Stimulated activated CD8-positive, alpha-beta memory T cell treated with anti-CD3 and anti-CD28 coated beads, Interleukin-15, amount 100 ng/mL, for 48 hours (primary cell): ENCODE measurements around the gene TRPM4.
"Not testable (repeated sequence)": the region's sequence is repeated elsewhere in the genome, so short reads cannot be mapped to it uniquely, and the experiment has no call there.

Source experiments
- DNase-seq, 2 donors: peaks; one replicate each; pipeline ENCODE4 v3.0.0-alpha.2; 2020; ENCODE audit warnings: low read depth in 2 of 2

Gene TRPM4

DNA sequence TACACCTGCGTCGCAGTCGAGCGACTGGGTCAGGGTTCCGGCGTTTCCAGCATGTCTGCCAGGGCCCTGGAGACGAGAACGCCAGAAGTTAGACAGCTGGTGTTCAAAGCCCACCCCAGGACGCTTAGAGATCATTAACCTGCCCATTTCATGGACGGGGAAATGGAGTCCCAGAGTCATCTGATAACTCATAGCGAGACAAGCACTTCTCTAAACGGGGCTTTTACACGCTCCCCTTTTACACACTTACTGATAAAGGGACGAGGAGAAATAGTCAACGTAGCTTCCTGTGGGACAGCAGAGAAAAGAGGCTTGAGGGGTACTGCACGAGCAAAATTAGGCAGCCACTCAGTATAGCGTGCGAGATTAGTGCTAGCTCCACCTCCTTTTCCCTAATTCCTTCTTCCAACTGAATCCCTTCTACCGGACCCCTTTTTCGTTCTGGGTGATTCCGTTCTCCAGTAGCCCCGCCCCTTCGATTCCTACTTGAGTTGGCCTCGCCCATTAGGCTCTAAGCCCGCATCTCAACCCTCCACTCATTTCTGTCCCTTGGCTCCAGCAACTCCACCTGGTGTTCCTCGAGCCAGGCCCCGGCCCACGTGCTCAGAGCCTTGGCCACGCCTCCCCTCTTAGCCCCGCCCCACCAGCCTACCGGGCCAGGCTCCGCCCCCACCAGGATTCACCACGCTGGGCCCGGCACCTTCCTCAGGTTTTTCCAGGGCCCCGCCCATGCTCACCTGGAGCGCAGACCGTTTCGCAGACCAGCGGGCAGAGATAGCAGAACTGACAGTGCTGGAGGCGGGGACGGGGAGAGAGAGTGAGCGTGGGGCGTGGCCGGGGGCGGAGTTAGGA, 6.1 kb upstream of the TRPM4 start:
- DNase-seq: no peak

DNA sequence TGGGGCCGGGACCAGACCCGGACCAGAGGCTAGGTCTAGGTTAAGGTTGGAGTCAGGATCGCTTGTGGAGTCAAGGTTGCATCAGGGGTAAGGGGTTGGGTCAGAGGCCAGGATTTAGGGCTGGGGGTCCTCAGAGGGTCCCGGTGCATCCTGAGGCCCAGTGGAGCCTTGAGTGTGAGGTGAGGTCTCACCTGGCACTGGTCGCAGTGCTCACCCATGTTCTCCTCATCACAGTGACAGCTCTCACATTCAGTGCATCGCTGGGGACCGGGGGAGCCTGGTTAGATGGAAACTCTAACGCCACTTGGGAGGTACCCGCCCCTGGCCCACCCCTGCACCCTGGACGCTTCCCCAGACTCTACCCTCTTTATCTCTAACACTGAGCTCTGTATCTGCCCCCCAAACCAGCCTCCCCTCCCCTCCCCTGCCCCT, 5.5 kb upstream of the TRPM4 start:
- no peak for DNase-seq

DNA sequence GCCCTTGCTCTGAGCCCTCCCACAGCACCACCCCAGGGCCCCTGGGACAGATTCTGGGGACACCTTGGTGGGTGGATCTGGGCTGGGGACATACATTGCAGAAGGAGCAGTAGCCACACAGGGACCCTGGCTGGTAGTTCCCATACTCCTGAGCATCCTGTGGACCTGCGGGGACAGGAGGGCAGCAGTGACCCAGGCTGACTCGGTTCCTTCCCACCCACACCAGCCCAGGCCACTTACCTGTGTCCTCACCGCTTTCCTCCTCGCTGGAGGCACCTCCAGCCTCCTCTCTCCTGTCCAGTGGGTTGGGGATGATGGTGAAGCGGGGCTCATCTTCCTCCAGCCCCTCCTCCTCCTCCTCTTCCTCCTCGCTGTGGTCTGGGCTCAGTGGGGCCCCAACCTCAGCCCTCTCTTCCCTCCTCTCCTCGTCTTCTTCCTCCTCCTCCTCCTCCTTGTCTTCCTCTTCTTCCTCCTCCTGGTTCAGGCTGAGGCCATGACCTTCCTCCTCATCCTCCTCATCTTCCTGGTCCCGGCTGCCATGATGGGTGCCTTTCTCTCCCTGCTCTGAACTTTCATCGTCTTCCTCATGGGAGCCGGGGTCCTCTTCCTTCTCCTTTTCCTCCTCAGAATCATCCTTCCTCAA, 4.3 kb upstream of the TRPM4 start:
- no peak for DNase-seq

DNA sequence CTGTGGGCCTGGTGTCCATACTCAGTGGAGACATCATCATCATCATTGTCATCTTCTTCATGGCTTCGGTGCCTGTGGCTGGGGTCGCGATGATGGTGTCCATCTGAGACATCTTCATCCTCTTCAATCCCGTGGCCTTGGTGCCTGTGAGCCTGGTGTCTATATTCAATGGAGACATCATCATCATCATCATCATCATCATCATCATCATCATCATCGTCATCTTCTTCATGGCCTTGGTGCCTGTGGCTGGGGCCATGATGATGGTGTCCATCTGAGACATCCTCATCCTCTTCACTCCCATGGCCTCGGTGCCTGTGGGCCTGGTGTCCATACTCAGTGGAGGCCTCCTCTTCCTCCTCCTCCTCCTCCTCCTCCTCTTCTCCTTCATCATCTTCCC, 3.3 kb upstream of the TRPM4 start:
- DNase-seq: no peak

DNA sequence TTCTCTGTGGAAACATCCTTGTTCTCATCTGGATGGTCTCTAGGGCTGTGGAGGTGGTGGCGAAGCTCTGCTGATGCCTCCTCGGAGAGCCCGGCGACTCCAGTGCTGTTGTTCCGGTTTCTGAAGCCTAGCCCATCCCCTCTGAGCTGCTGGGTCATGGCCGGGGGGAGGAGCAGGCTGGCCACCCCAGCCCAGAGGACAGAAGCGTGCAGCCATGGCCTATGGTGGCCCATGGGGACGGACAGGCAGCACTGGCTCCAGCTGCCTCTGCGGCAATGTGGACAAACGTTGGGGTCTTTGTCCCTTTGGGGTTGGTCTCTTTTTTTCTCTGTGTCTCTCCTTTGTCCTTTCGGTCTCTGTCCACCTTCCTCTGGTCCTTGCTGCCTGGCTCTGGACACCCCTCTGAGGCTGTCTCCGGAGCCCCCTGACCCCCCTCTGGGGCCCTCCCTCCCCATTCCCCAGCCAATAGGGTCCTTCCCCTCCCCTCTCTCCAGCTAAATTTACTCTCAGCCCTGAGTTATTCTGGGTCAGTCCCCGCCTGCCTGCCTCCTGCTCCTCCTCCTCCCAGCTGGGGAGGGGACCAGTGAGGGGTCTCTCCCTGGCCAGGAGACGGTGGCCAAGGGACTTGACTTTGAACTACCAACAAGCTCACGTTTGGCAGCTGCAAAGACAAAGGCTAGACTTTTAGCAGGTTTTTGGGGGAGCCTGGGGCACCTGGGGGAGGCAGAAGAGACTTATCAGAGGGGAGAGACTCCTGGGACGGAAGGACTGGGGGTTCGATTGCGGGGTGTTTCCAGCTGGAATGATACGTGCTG, 2.4 kb upstream of the TRPM4 start, which contains the start of gene HRC:
Gene HRC, minus strand, starts transcription at position 392 of the 815 bp plus-strand sequence. Its CDS starts 159 bp downstream, at position 233.
- no peak for DNase-seq

DNA sequence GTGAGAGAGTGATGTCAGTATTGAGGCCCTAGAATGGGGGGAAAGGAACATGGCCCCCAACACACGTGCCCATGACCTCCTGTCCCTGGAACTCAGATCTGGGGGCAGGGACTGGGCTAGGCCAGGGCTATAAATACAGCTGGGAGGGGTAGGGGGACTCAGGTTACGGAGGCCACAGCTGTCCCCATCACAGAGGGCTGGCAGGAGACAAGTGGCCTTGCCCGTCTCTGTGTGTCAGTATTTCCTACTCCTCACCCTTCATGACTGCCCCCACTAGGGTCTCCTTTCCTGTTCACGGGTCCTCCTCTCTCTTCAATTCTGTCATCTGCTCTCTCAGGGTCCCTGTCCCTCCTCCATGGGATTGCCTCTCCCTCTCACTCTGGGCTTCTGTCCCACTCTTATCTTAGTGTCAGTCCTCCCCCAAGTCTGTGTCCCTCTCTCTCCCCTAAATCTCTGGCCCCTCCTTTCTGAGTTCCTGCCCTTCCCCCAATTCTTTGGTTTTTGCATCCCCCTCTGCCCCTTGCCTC, 1.7 kb upstream of the TRPM4 start:
- no peak for DNase-seq

DNA sequence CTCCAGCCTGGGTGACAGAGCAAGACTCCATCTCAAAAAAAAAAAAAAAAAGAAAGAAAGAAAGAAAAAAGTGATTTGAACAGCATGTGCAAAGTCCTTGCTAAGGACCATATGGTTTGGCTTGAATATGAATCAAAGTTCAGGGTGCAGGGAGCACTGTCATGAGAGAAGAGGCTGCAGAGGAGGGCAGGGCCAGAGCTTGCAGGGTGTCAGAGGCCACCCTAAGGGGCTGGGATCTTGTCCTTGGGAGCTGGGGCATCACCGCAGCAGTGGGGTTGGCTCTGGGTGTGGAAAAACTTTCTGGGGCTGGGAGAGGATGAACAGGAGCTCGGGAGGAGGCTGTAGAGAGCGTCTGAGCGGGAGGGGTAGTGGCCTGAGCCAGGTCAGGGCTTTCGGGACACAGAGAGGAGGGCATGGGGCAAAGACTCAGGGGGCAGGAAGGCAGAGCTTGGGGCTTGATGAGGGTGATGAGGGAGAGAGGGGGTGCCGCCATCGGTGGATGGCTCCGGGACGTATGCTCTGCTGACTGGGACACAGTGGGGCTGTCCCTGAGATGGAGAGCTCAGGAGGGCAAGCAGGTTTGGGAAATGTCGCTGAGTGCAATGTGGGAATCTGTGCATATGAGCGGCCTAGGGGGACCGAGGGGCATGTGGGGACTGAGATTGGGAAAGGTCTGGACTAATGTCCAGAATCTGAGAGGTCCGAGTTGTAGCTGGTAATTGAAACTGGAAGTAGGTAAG, 3.0 kb downstream of the TRPM4 start:
- no peak for DNase-seq

DNA sequence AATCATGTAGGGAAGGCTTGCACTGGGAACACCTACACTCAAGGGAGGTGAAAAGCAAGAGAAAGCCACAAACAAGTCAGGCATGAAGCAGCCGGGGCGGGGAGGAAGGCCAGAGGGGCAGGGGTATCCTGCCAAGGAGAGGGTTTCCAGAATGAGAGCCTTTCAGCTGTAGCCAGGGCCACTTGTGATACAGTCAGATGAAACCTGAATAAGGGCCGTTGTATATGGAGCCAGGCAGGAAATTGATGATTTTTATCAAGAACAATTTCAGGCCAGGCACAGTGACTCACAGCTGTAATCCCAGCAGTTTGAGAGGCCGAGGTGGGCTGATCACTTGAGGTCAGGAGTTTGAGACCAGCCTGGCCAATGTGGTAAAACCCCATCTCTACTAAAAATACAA, 4.4 kb downstream of the TRPM4 start:
- no peak for DNase-seq

DNA sequence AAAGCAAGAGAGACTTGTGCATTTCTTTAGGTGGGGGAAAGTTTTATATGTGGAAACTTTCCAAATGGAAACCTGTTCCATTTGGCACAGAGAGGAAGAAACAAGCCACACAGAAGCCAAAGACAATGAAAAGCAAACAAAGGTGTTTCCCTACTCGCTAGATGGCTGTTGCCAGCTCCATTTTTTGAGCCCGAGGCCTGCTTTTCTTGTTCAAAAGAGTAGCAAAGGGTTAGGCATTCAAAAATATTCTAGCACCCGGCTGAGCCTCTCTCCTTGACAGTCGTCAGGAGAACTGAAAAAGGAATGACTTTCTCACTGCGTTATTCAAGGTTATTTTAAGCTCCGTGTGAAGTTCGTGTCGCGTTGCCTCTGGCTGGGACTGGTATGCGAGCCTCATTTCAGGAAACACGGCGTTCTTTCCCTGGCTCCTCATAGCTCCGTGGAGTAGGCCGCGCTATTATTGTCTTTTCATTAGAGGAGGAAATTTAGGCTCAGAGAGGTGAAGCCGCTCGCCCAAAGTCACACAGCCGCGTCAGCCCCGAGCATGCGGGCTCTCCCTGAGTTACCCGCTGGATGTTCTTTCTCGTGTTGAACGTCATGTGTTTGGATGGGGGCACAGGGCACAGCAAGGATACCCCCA, 7.6 kb downstream of the TRPM4 start:
- DNase-seq: no peak

DNA sequence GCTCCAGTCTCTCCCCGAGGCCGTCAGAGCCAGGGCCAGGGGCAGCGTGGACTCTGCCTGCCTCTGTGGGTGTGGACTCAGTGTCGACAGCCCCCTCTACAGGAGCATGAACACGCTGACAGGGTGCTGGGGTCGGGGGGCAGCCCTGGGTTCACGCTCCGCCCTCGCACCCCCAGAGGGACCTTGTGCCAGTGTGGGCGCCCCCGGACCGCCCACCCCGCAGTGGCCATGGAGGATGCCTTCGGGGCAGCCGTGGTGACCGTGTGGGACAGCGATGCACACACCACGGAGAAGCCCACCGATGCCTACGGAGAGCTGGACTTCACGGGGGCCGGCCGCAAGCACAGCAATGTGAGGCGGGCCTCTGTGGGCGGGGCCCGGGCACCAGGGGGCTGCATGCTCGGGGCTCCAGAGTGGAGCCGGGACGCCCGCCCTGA, 8.3 kb downstream of the TRPM4 start:
- DNase-seq: no peak

DNA sequence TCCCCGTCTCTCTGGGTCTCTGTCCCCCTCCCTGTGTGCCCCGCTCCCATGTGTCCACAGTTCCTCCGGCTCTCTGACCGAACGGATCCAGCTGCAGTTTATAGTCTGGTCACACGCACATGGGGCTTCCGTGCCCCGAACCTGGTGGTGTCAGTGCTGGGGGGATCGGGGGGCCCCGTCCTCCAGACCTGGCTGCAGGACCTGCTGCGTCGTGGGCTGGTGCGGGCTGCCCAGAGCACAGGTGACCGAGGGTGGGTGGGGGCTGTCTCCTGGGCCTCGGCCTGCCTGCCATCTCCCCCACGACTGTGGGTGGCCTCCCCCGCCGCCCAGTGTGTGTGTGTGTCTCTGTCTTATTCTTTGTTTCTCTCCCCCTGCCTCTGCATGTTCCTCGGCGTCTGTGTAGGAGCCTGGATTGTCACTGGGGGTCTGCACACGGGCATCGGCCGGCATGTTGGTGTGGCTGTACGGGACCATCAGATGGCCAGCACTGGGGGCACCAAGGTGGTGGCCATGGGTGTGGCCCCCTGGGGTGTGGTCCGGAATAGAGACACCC, 10.3 kb downstream of the TRPM4 start:
- no peak for DNase-seq

DNA sequence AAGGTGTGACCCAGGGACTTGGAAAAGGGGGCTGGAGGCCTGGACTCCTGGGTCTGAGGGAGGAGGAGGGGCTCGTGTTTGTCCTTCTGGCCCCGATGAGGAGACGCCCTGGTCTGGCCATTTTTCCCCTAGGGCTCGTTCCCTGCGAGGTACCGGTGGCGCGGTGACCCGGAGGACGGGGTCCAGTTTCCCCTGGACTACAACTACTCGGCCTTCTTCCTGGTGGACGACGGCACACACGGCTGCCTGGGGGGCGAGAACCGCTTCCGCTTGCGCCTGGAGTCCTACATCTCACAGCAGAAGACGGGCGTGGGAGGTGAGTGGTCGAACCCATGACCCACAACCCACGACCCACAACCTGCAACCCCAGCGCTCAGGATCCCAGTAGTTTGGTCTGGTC, 10.8 kb downstream of the TRPM4 start:
- no peak for DNase-seq

DNA sequence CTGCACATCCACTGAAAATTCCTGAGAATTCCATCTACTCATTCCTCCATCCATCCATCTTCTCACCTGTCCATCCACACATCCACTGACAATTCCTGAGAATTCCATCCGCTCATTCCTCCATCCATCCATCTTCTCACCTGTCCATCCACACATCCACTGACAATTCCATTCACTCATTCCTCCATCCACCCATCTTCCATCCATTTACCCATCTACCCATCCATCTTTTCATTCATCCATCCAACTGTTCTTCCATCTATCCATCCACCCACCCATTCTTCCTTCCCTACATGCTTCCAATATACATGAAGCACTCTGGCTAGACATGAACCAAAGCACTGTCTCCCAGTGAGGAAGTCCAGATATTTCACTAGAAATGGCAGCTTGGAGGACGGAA, 15.6 kb downstream of the TRPM4 start:
- DNase-seq: no peak

DNA sequence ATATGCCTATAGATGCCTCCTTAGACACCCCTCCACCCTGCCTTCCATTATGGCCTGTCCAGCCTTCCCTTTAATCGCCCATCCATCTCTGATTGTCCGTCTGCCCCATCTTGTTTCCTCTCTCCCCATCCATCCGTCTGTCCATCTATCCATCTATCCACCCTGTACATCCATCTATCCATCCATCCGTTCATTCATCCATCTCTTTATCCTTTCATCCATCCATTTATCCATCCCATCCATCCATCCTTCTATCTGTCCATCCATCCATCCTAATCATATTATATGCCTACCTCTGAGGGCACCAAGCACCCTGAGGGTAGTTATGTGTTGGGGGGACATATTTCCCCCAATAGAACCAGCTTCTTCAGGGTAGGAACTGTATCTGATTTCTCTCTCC, 23.1 kb downstream of the TRPM4 start:
- no peak for DNase-seq

DNA sequence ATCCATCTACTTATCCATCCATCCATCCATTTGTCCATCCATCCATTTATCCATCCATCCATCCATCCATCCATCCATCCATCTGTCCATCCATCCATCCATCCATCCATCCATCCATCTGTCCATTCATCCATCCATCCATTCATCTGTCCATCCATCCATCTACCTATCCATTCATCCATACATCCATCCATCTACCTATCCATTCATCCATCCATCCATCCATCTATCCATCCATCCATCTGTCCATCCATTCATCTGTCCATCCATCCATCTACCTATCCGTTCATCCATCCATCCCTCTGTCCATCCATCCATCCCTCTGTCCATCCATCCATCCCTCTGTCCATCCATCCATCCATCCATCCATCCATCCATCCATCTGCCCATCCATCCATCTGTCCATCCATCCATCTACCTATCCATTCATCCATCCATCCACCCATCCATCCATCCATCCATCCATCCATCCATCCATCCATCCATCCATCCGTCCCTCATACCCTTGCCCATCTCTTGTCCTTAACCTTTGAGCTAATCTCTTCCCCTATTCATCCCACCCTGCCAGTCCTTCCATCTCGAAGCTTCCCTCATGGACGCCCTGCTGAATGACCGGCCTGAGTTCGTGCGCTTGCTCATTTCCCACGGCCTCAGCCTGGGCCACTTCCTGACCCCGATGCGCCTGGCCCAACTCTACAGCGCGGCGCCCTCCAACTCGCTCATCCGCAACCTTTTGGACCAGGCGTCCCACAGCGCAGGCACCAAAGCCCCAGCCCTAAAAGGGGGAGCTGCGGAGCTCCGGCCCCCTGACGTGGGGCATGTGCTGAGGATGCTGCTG, 24.6 kb downstream of the TRPM4 start:
- not testable (repeated sequence) for DNase-seq

DNA sequence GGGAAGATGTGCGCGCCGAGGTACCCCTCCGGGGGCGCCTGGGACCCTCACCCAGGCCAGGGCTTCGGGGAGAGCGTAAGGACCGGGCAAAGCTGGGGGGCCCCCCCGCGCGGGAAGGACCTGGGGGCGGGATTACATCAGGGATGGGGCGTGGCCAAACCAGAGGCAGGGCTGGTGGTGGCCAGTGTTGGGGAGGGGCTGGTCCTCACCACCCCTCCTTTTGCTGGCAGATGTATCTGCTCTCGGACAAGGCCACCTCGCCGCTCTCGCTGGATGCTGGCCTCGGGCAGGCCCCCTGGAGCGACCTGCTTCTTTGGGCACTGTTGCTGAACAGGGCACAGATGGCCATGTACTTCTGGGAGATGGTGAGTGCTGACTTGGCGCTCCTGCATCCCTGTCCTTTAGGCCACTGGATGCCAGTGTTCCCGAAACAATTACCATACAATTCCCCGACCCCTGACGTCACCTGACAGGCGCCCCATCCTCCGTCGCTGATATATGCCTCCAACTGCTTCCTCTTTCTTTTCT, 25.3 kb downstream of the TRPM4 start:
- no peak for DNase-seq

DNA sequence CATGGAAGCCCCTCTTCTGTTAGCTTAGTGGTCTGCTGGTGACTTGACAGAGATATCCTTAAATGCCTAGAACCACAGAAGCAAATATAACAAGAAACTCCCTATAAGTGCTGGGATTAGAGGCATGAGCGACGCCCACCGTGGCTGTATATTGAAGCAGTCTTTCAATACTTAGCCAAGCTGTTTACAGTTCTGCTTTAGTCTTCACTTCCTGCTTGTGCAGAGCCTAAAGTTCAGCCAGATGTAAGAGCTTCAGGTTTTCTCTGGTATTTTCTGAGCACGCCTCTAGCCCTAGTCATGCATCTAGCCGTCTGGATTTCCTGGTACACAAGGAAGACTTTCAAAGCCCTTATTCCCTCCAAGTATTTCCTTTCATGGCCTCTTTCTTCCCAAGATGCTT, 28.5 kb downstream of the TRPM4 start:
- no peak for DNase-seq

DNA sequence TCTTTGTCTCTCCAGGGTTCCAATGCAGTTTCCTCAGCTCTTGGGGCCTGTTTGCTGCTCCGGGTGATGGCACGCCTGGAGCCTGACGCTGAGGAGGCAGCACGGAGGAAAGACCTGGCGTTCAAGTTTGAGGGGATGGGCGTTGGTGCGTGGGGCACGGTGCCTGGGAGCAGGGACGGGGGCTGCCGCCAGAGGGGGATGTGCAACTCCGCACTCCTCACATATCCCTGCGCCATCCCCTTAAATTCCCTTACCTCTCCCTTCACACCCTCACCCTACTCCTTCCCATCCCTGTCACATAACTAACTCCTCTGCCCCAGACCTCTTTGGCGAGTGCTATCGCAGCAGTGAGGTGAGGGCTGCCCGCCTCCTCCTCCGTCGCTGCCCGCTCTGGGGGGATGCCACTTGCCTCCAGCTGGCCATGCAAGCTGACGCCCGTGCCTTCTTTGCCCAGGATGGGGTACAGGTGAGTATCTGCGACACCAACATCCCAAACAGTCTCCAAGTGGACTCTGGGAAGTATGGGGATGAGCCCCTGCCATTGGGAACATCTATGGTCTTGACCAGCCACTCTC, 31.1 kb downstream of the TRPM4 start:
- DNase-seq: no peak

DNA sequence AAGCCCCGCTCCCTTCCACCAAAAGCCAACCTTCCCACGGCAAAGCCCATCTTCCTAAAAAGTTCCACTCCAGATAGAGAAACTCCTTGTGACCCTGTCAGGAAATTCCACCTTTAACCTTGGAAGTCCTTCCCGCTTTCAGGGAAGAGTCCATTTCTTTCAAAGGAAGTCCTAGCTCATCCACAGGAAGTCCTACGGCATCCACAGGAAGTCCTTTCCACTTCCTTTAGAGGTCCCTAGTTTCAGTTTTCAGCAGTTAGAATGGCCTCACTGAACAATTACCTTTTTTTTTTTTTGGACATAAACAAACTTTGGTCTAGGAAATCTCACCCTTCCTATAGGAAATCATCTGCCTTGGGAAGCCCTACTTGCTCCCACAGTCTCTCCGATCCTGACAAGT, 31.7 kb downstream of the TRPM4 start:
- no peak for DNase-seq
